Measurements from ENCODE around the gene PACRG. TPM values are rescaled to one million over a fixed set of nuclear protein-coding genes. Genes with fewer than 3 reads are reported as not detected.

Gene PACRG
- total and polyA plus RNA-seq, 10 of the 15 experiments (the other 5 are each of a cell fraction or from before 2014, with no cell fraction given): not detected

DNA sequence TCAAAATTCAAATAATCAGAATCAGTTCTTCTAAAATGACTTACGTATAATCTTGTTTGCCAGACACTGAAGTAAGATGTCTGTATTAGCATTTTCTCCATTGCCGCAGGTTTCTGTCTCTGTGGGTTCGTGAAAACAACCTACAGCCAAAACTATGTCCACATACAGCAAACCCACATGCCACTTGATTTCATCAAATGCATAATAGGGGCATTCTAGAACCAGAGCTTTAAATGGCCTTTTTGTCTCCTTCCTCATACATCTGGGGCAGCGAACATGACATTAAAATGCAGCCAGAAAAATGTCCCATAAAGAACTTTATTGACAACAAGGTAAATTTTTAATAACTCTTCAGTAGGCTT is 596.5 kb downstream of the PACRG start:
- Histone ChIP-seq H3K27me3 (replicated peaks in 1 of 2; ENCODE audit: control insufficient read depth in 2 of 2, insufficient read depth in 2 of 2, low read length in 1 of 2) (no peaks in the 10 kb centered on the region), H4K20me1 (ENCODE audit: control insufficient read depth, insufficient read depth) (no peaks in the 10 kb centered on the region), H3K79me2 (ENCODE audit: control insufficient read depth, insufficient read depth, low read length) (no peaks in the 10 kb centered on the region), H3K36me3 (ENCODE audit: control insufficient read depth in 2 of 2, insufficient read depth in 2 of 2, low read length in 1 of 2) (no peaks in the 10 kb centered on the region), H2AFZ (ENCODE audit: control insufficient read depth, low read depth, low read length) (no peak overlapping the region), H3K4me3 (no peak overlapping the region), H3K4me1 (ENCODE audit: control insufficient read depth, insufficient read depth, low read length) (no peaks in the 10 kb centered on the region), H3K9me3 (replicated peaks; ENCODE audit: control insufficient read depth, insufficient read depth, low read length) (no peaks in the 10 kb centered on the region; the same call in 2 of the 3 replicates), H3K27ac (ENCODE audit: control insufficient read depth, insufficient read depth) (no peak overlapping the region), H3K9ac (ENCODE audit: control insufficient read depth, insufficient read depth, low read length) (no peak overlapping the region), H3K4me2 (ENCODE audit: control insufficient read depth, insufficient read depth) (no peak overlapping the region)
- ChIA-PET CTCF (no interaction called here), SMC1A (ENCODE audit: uncharacterized antibody, unreplicated experiment) (no interaction called here), POLR2A (no interaction called here), RAD21 (ENCODE audit: unreplicated experiment) (no interaction called here)
- TF ChIP-seq, protein P1, sequence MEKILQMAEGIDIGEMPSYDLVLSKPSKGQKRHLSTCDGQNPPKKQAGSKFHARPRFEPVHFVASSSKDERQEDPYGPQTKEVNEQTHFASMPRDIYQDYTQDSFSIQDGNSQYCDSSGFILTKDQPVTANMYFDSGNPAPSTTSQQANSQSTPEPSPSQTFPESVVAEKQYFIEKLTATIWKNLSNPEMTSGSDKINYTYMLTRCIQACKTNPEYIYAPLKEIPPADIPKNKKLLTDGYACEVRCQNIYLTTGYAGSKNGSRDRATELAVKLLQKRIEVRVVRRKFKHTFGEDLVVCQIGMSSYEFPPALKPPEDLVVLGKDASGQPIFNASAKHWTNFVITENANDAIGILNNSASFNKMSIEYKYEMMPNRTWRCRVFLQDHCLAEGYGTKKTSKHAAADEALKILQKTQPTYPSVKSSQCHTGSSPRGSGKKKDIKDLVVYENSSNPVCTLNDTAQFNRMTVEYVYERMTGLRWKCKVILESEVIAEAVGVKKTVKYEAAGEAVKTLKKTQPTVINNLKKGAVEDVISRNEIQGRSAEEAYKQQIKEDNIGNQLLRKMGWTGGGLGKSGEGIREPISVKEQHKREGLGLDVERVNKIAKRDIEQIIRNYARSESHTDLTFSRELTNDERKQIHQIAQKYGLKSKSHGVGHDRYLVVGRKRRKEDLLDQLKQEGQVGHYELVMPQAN (conservative IDR thresholded peaks at IDR 0.05): no peak
- TF ChIP-seq, protein P2, sequence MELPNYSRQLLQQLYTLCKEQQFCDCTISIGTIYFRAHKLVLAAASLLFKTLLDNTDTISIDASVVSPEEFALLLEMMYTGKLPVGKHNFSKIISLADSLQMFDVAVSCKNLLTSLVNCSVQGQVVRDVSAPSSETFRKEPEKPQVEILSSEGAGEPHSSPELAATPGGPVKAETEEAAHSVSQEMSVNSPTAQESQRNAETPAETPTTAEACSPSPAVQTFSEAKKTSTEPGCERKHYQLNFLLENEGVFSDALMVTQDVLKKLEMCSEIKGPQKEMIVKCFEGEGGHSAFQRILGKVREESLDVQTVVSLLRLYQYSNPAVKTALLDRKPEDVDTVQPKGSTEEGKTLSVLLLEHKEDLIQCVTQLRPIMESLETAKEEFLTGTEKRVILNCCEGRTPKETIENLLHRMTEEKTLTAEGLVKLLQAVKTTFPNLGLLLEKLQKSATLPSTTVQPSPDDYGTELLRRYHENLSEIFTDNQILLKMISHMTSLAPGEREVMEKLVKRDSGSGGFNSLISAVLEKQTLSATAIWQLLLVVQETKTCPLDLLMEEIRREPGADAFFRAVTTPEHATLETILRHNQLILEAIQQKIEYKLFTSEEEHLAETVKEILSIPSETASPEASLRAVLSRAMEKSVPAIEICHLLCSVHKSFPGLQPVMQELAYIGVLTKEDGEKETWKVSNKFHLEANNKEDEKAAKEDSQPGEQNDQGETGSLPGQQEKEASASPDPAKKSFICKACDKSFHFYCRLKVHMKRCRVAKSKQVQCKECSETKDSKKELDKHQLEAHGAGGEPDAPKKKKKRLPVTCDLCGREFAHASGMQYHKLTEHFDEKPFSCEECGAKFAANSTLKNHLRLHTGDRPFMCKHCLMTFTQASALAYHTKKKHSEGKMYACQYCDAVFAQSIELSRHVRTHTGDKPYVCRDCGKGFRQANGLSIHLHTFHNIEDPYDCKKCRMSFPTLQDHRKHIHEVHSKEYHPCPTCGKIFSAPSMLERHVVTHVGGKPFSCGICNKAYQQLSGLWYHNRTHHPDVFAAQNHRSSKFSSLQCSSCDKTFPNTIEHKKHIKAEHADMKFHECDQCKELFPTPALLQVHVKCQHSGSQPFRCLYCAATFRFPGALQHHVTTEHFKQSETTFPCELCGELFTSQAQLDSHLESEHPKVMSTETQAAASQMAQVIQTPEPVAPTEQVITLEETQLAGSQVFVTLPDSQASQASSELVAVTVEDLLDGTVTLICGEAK (IDR thresholded peaks at IDR 0.05; ENCODE audit: borderline replicate concordance): no peak
- TF ChIP-seq ETV6 (conservative IDR thresholded peaks at IDR 0.05 in 1 of 2, IDR thresholded peaks at IDR 0.05 in 1 of 2; ENCODE audit: borderline replicate concordance in 1 of 2, low read depth in 1 of 2): no peak
- TF ChIP-seq, protein P3, sequence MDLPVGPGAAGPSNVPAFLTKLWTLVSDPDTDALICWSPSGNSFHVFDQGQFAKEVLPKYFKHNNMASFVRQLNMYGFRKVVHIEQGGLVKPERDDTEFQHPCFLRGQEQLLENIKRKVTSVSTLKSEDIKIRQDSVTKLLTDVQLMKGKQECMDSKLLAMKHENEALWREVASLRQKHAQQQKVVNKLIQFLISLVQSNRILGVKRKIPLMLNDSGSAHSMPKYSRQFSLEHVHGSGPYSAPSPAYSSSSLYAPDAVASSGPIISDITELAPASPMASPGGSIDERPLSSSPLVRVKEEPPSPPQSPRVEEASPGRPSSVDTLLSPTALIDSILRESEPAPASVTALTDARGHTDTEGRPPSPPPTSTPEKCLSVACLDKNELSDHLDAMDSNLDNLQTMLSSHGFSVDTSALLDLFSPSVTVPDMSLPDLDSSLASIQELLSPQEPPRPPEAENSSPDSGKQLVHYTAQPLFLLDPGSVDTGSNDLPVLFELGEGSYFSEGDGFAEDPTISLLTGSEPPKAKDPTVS (IDR thresholded peaks at IDR 0.05; ENCODE audit: low read depth, low read length): no peak
- no TSS peak for BruUV-seq (replicated peaks)
- DNase-seq (ENCODE audit: low read depth, low spot score): no peak
- intact Hi-C loops (cut with micrococcal nuclease; ENCODE audit: unreplicated experiment) (no loop called here), in situ Hi-C loops (cut with MboI) (no loop called here)
- WGBS (ENCODE audit: insufficient coverage, insufficient replicate concordance, low lambda C conversion rate, missing lambda C conversion rate): 27% methylated on average over 4 of the region's 4 CpGs
- FAIRE-seq: no peak
- no peak for ATAC-seq
